ENCODE data around the gene SHISA8. TPM values are rescaled to one million over a fixed set of nuclear protein-coding genes. Genes with fewer than 3 reads are reported as not detected.

SHISA8 gene
- total RNA-seq, 1 donor from 2014 or later, result not detected

DNA sequence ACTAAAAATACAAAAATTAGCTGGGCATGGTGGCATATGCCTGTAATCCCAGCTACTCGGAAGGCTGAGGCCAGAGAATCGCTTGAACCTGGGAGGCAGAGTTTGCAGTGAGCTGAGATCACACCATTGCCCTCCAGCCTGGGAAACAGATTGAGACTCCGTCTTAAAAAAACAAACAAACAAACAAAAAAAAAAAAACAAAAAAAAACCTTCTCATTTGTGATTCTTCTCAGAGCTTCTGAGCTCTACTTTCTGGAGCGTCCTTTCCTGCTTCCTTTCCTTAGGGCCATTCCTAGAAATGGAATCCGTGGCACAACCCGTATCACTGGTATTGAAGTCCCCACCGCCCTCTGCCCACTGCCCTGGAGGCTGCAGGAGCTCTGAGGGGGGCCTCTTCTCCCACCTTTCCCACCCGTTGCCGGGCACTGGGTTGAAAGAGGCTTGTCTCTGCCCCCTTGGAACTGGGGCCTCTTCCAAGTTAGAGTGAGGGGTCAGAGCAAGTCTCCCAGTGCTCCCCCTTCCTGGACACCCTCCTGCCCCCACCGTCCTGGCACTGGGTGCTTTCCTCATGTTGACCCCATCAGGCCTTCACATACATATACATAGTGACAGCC is 2.0 kb upstream of the SHISA8 start:
- peaks cover 24% of the 10 kb centered on the region for H3K4me1 ChIP-seq
- intact Hi-C loops (cut with DNase I), result no loop called here
- H3K4me3 ChIP-seq, result no peak overlapping the region
- H3K9me3 ChIP-seq, result no peaks in the 10 kb centered on the region
- H3K27me3 ChIP-seq, result peaks cover 25% of the 10 kb centered on the region
- H3K27ac ChIP-seq, result no peak overlapping the region
- DNase-seq (ENCODE audit: extremely low spot score in 2 of 2), result no peak
- TF ChIP-seq POLR2AphosphoS5 (IDR thresholded peaks at IDR 0.05; ENCODE audit: insufficient read depth in 1 of 2, low read depth in 1 of 2), result no peak
- TF ChIP-seq CTCF (IDR thresholded peaks at IDR 0.05), result no peak
- no peak for TF ChIP-seq POLR2A (IDR thresholded peaks at IDR 0.05)
- H3K36me3 ChIP-seq, result no peaks in the 10 kb centered on the region

DNA sequence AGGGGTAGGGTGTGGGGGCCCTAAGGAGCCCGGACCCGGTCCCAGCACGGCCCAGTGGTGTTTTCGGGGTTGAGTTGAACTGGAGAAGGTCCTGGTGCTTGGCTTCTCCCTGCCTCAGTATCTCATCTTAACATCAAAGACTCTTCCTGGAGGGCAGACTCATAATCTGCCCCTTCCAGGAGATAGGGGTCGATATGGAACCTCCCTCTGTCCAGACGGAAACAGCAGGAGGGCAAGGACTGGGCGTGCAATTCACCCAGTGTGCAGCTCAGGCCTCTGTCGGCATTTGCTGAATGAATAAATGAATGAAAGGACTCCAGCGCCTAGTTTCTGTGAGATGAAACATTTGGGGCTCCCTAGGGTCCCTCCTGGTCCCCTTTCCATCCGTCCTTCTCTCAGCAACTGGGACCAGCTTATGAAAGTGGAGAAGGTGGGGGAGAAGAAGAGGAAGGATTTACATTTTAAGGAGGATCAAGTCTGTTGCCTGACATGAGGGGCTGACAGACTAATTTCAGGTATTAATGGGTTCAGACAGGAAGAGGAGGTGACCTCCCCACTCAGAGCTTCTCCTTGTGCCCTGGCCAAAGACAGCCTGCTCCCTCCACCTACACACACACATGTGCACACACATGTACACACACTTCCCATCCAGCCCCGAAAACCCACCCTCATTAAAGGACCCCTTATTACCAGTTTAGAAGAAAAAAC is 1.1 kb upstream of the SHISA8 start:
- Histone ChIP-seq H3K4me3 (no peak overlapping the region), H3K9me3 (no peaks in the 10 kb centered on the region), H3K4me1 (peaks cover 30% of the 10 kb centered on the region), H3K27ac (no peak overlapping the region), H3K27me3 (peaks cover 28% of the 10 kb centered on the region), H3K36me3 (no peaks in the 10 kb centered on the region)
- no peak for DNase-seq (ENCODE audit: extremely low spot score in 2 of 2)
- intact Hi-C loops (cut with DNase I), result no loop called here
- TF ChIP-seq POLR2AphosphoS5 (IDR thresholded peaks at IDR 0.05; ENCODE audit: insufficient read depth in 1 of 2, low read depth in 1 of 2), result no peak
- no peak for TF ChIP-seq CTCF (IDR thresholded peaks at IDR 0.05)
- no peak for TF ChIP-seq POLR2A (IDR thresholded peaks at IDR 0.05)

GRCh38 chr22:41914611-41915034 is 251 bp downstream of the SHISA8 start:
- intact Hi-C loops (cut with DNase I), result no loop called here

GRCh38 chr22:41913842-41914534 is 886 bp downstream of the SHISA8 start:
- no peak for DNase-seq (ENCODE audit: extremely low spot score in 2 of 2)

More at GRCh38 chr22:41914611-41915034, 251 bp downstream of the SHISA8 start:
- H3K4me1 ChIP-seq, result peaks cover 35% of the 10 kb centered on the region
- peak overlapping the region; percentile 31 to 47 for H3K4me3 ChIP-seq
- TF ChIP-seq CTCF (IDR thresholded peaks at IDR 0.05) (no peak), POLR2A (IDR thresholded peaks at IDR 0.05) (no peak), POLR2AphosphoS5 (IDR thresholded peaks at IDR 0.05; ENCODE audit: insufficient read depth in 1 of 2, low read depth in 1 of 2) (no peak)
- no peaks in the 10 kb centered on the region for H3K9me3 ChIP-seq
- H3K27ac ChIP-seq, result no peak overlapping the region
- no peaks in the 10 kb centered on the region for H3K36me3 ChIP-seq
- no peak for DNase-seq (ENCODE audit: extremely low spot score in 2 of 2)
- H3K27me3 ChIP-seq, result peaks cover 28% of the 10 kb centered on the region

DNA sequence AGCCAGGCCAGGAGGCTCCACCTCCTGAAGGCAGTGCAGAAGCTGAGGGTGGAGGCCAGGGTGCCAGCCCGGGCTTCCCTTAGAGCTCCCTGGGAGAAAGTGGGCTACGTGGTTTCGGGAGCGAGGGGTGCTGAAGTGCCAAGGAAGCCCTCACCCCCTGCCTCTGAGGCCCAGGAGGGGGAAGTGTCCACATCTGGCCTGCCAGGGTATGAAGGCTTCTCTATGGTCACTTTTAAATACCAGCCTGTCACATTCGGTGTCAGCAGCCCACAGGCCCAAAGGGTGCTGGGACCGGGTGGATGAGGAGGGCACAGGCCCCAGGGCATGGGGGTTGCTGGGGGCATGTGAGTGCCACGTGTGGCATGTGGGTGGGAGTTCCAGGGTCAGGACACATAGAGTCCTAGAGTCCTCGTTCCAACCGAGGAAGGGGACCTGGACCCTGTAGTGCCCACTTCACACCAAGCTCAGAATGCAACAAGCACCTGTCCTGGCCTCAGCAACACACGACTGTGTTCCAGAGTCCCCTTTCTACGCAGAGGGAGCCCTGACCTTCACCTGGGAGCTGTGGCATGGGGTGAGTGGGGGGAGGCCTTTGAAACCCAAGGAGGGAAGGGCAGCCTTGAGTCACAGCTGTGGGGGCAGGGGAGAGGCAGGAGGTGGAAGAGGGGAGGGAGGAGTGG is 1.7 kb downstream of the SHISA8 start:
- no peak for DNase-seq (ENCODE audit: extremely low spot score in 2 of 2)
- no peak overlapping the region for H3K4me3 ChIP-seq
- no peaks in the 10 kb centered on the region for H3K36me3 ChIP-seq
- no peak overlapping the region for H3K27ac ChIP-seq
- H3K4me1 ChIP-seq, result peaks cover 31% of the 10 kb centered on the region
- TF ChIP-seq POLR2AphosphoS5 (IDR thresholded peaks at IDR 0.05; ENCODE audit: insufficient read depth in 1 of 2, low read depth in 1 of 2), result no peak
- no peak for TF ChIP-seq CTCF (IDR thresholded peaks at IDR 0.05)
- TF ChIP-seq POLR2A (IDR thresholded peaks at IDR 0.05), result no peak
- intact Hi-C loops (cut with DNase I), result no loop called here
- peaks cover 28% of the 10 kb centered on the region for H3K27me3 ChIP-seq
- H3K9me3 ChIP-seq, result no peaks in the 10 kb centered on the region

More at GRCh38 chr22:41913842-41914534, 886 bp downstream of the SHISA8 start:
- Histone ChIP-seq H3K9me3 (no peaks in the 10 kb centered on the region), H3K4me1 (peaks cover 31% of the 10 kb centered on the region), H3K36me3 (no peaks in the 10 kb centered on the region), H3K27me3 (peaks cover 28% of the 10 kb centered on the region), H3K27ac (no peak overlapping the region), H3K4me3 (peak overlapping the region in 1 of 2 donors; percentile 47)
- no peak for TF ChIP-seq POLR2AphosphoS5 (IDR thresholded peaks at IDR 0.05; ENCODE audit: insufficient read depth in 1 of 2, low read depth in 1 of 2)
- intact Hi-C loops (cut with DNase I), result no loop called here

Data from vagina (tissue), 2 donors.